ENCODE measurements around the gene TAS2R1. TPM values are rescaled to one million over a fixed set of nuclear protein-coding genes. Genes with fewer than 3 reads are reported as not detected.

Gene TAS2R1
- total and polyA plus RNA-seq, 2 donors (not counting 1 experiment from before 2014, with no cell fraction given): not detected

GRCh38 chr5:9667906-9668305, 37.8 kb upstream of the TAS2R1 start:
- ATAC-seq (ENCODE audit: low read depth) (no peak), DNase-seq (no peak)
- no CpG with 5 or more reads among the region's 2 CpGs for WGBS (ENCODE audit: insufficient coverage)
- peaks cover 0 to 5% (median 0%) of the 10 kb centered on the region in 3 donors for H3K9me3 ChIP-seq (ENCODE audit: control extremely low read depth in 1 of 3, control insufficient read depth in 2 of 3, insufficient read depth in 1 of 3, low read length in 2 of 3)
- no peak overlapping the region for H3K4me3 ChIP-seq (ENCODE audit: control extremely low read depth in 1 of 5, extremely low read depth in 1 of 5, insufficient read depth in 1 of 5, low read depth in 2 of 5, low read length in 4 of 5)
- CTCF ChIA-PET: no interaction called here
- H3K27ac Mint-ChIP-seq: no peak overlapping the region
- no peaks in the 10 kb centered on the region for H3K27me3 ChIP-seq (replicated peaks in 1 of 4; ENCODE audit: control extremely low read depth in 1 of 4, control insufficient read depth in 3 of 4, insufficient read depth in 4 of 4, low read length in 3 of 4)
- TF ChIP-seq CTCF (IDR thresholded peaks at IDR 0.05) (no peak), EZH2 (IDR thresholded peaks at IDR 0.05; ENCODE audit: borderline replicate concordance, insufficient read depth, low read depth, low read length, poor library complexity, severe bottlenecking) (no peak)
- H3K9me3 Mint-ChIP-seq (ENCODE audit: insufficient read depth): no peaks in the 10 kb centered on the region
- no peak overlapping the region for H3K9ac ChIP-seq (ENCODE audit: low read length)
- H3K4me1 Mint-ChIP-seq: no peaks in the 10 kb centered on the region
- intact Hi-C loops (cut with micrococcal nuclease): no loop called here
- no peaks in the 10 kb centered on the region for H3K27me3 Mint-ChIP-seq
- H2AFZ ChIP-seq (ENCODE audit: insufficient read depth, low read depth, low read length, poor library complexity, severe bottlenecking): no peak overlapping the region
- POLR2A ChIA-PET: no interaction called here
- no peak overlapping the region for H3K4me3 Mint-ChIP-seq
- H3K4me2 ChIP-seq (replicated peaks; ENCODE audit: low read depth, low read length, poor library complexity, severe bottlenecking): no peak overlapping the region
- no peaks in the 10 kb centered on the region for H3K36me3 ChIP-seq (replicated peaks in 1 of 2; ENCODE audit: control extremely low read depth in 1 of 2, control insufficient read depth in 1 of 2, extremely low read depth in 1 of 2, insufficient read depth in 2 of 2, low read length in 1 of 2)
- no peaks in the 10 kb centered on the region for H4K20me1 ChIP-seq (ENCODE audit: control insufficient read depth, insufficient read depth, low read length, poor library complexity, severe bottlenecking)
- H3K4me1 ChIP-seq (ENCODE audit: control insufficient read depth in 2 of 2, insufficient read depth in 2 of 2, low read length in 2 of 2): no peaks in the 10 kb centered on the region
- no peaks in the 10 kb centered on the region for H3K79me2 ChIP-seq (ENCODE audit: control insufficient read depth, insufficient read depth, low read length)
- no peak overlapping the region for H3K27ac ChIP-seq (ENCODE audit: low read length in 2 of 2)

- H4K20me1 ChIP-seq (ENCODE audit: control insufficient read depth, insufficient read depth, low read length, poor library complexity, severe bottlenecking): no peaks in the 10 kb centered on the region
- WGBS (ENCODE audit: insufficient coverage): 64% methylated on average over 3 of the region's 6 CpGs
- H3K4me2 ChIP-seq (replicated peaks; ENCODE audit: low read depth, low read length, poor library complexity, severe bottlenecking): no peak overlapping the region
- H3K4me1 ChIP-seq (ENCODE audit: control insufficient read depth in 2 of 2, insufficient read depth in 2 of 2, low read length in 2 of 2): no peaks in the 10 kb centered on the region
- H3K9me3 ChIP-seq (ENCODE audit: control extremely low read depth in 1 of 3, control insufficient read depth in 2 of 3, insufficient read depth in 1 of 3, low read length in 2 of 3): peaks cover 0 to 5% (median 0%) of the 10 kb centered on the region in 3 donors
- H3K36me3 ChIP-seq (replicated peaks in 1 of 2; ENCODE audit: control extremely low read depth in 1 of 2, control insufficient read depth in 1 of 2, extremely low read depth in 1 of 2, insufficient read depth in 2 of 2, low read length in 1 of 2): no peaks in the 10 kb centered on the region
- H3K9ac ChIP-seq (ENCODE audit: low read length): no peak overlapping the region
- no peak overlapping the region for H3K27ac ChIP-seq (ENCODE audit: low read length in 2 of 2)
- Mint-ChIP-seq H3K27ac (no peak overlapping the region), H3K4me3 (no peak overlapping the region), H3K9me3 (ENCODE audit: insufficient read depth) (no peaks in the 10 kb centered on the region), H3K27me3 (no peaks in the 10 kb centered on the region), H3K4me1 (no peaks in the 10 kb centered on the region)
- ChIA-PET CTCF (no interaction called here), POLR2A (no interaction called here)
- ATAC-seq (ENCODE audit: low read depth): no peak
- no peaks in the 10 kb centered on the region for H3K27me3 ChIP-seq (replicated peaks in 1 of 4; ENCODE audit: control extremely low read depth in 1 of 4, control insufficient read depth in 3 of 4, insufficient read depth in 4 of 4, low read length in 3 of 4)
- no peak overlapping the region for H3K4me3 ChIP-seq (ENCODE audit: control extremely low read depth in 1 of 5, extremely low read depth in 1 of 5, insufficient read depth in 1 of 5, low read depth in 2 of 5, low read length in 4 of 5)
- no peak for TF ChIP-seq CTCF (IDR thresholded peaks at IDR 0.05)
- no peak for TF ChIP-seq EZH2 (IDR thresholded peaks at IDR 0.05; ENCODE audit: borderline replicate concordance, insufficient read depth, low read depth, low read length, poor library complexity, severe bottlenecking)
- no peaks in the 10 kb centered on the region for H3K79me2 ChIP-seq (ENCODE audit: control insufficient read depth, insufficient read depth, low read length)
- no peak overlapping the region for H2AFZ ChIP-seq (ENCODE audit: insufficient read depth, low read depth, low read length, poor library complexity, severe bottlenecking)
- intact Hi-C loops (cut with micrococcal nuclease): no loop called here
- no peak for DNase-seq
Measured at GRCh38 chr5:9663891-9664290, 33.7 kb upstream of the TAS2R1 start.
